ENCODE results near the gene NEURL3. TPM values are rescaled to one million over a fixed set of nuclear protein-coding genes. Genes with fewer than 3 reads are reported as not detected.

NEURL3 gene
- total and polyA plus RNA-seq, 4 donors = 0.24 to 2.1 (median 0.72) TPM

DNA sequence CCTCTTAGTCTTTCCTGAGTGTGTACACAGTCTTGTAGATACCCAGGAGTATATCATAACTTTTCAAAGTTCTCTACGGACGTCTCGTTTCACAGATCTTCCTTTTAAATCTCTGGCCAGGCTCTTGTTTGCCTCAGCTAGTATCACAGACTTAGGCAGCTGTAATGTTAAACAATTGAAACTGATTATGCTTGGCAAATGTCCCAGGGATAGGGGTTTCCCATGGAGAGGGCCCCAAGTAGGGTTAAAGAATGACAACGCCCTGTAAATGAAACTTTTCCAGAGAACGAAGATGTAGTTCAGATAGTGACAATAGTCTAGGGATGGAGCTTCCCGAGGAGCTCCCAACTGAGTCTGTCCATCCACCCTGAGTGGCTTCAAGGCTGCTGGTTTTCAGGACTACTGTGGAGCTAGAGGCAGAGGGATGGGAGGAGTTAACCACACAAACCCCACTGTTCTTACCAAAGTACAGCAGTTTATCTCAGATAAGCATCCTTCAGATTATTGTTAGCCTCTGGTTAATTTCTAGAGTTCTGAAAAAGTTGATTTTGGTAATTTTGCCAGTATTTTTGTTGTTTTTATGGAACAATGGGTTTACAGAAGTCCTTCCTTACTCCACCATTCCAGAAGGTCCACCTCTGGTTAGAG, 9.1 kb downstream of the NEURL3 start:
- DNase-seq (peak in 1 of 3 donors; percentile 48), ATAC-seq (ENCODE audit: insufficient read depth, low FRiP score) (no peak)
- 45 to 71% methylated on average over 6 of the region's 6 CpGs for WGBS, 2 donors
- peak overlapping the region in 1 of 2 donors; percentile 59 for H3K27ac ChIP-seq (ENCODE audit: low read depth in 1 of 2, low read length in 1 of 2)
- TF ChIP-seq, protein P1, sequence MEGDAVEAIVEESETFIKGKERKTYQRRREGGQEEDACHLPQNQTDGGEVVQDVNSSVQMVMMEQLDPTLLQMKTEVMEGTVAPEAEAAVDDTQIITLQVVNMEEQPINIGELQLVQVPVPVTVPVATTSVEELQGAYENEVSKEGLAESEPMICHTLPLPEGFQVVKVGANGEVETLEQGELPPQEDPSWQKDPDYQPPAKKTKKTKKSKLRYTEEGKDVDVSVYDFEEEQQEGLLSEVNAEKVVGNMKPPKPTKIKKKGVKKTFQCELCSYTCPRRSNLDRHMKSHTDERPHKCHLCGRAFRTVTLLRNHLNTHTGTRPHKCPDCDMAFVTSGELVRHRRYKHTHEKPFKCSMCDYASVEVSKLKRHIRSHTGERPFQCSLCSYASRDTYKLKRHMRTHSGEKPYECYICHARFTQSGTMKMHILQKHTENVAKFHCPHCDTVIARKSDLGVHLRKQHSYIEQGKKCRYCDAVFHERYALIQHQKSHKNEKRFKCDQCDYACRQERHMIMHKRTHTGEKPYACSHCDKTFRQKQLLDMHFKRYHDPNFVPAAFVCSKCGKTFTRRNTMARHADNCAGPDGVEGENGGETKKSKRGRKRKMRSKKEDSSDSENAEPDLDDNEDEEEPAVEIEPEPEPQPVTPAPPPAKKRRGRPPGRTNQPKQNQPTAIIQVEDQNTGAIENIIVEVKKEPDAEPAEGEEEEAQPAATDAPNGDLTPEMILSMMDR (IDR thresholded peaks at IDR 0.05; ENCODE audit: control extremely low read depth, extremely low read depth) = no peak
- no peaks in the 10 kb centered on the region for H3K4me1 ChIP-seq (ENCODE audit: control insufficient read depth in 5 of 5, insufficient read depth in 5 of 5, low read length in 5 of 5)
- H3K36me3 ChIP-seq (ENCODE audit: control insufficient read depth in 4 of 4, insufficient read depth in 4 of 4, low read length in 4 of 4) = no peaks in the 10 kb centered on the region
- peaks cover 0 to 26% (median 14%) of the 10 kb centered on the region in 3 donors for H3K27me3 ChIP-seq (ENCODE audit: control insufficient read depth in 3 of 3, insufficient read depth in 3 of 3, low read length in 2 of 3)
- H3K4me3 ChIP-seq = no peak overlapping the region
- H3K9ac ChIP-seq (ENCODE audit: insufficient read depth in 1 of 2, low read length in 2 of 2) = no peak overlapping the region
- peaks cover 0 to 5% (median 0%) of the 10 kb centered on the region in 4 donors for H3K9me3 ChIP-seq (ENCODE audit: control insufficient read depth in 4 of 4, insufficient read depth in 3 of 4, low read length in 3 of 4)

DNA sequence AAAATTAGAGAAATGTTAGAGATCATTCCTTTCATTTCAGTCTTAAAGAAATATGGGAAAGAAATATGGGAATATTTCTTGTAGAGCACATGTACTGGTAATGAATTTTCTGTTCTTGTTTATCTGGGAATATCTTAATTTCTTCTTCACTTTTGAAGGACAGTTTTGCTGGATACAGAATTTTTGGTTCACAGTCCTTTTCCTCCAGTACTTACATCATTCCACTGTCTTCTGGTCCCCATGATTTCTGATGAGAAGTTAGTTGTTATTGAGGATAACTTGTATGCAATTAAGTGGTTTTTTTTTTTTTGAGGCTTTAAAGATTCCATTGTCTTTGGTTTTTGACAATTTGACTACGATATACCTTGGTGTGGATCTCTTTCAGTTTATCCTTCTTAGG, 11.0 kb downstream of the NEURL3 start:
- Histone ChIP-seq H3K36me3 (ENCODE audit: control insufficient read depth in 4 of 4, insufficient read depth in 4 of 4, low read length in 4 of 4) (no peaks in the 10 kb centered on the region), H3K27ac (ENCODE audit: low read depth in 1 of 2, low read length in 1 of 2) (no peak overlapping the region), H3K9me3 (ENCODE audit: control insufficient read depth in 4 of 4, insufficient read depth in 3 of 4, low read length in 3 of 4) (peaks cover 0 to 3% (median 0%) of the 10 kb centered on the region in 4 donors), H3K4me3 (no peak overlapping the region), H3K9ac (ENCODE audit: insufficient read depth in 1 of 2, low read length in 2 of 2) (no peak overlapping the region), H3K4me1 (ENCODE audit: control insufficient read depth in 5 of 5, insufficient read depth in 5 of 5, low read length in 5 of 5) (no peaks in the 10 kb centered on the region), H3K27me3 (ENCODE audit: control insufficient read depth in 3 of 3, insufficient read depth in 3 of 3, low read length in 2 of 3) (peaks cover 0 to 6% (median 2%) of the 10 kb centered on the region in 3 donors)
- no peak for ATAC-seq (ENCODE audit: insufficient read depth, low FRiP score)
- TF ChIP-seq, protein P1 (IDR thresholded peaks at IDR 0.05; ENCODE audit: control extremely low read depth, extremely low read depth) = no peak
- 95 to 96% methylated on average over 1 of the region's 1 CpG for WGBS, 2 donors
- no peak for DNase-seq

DNA sequence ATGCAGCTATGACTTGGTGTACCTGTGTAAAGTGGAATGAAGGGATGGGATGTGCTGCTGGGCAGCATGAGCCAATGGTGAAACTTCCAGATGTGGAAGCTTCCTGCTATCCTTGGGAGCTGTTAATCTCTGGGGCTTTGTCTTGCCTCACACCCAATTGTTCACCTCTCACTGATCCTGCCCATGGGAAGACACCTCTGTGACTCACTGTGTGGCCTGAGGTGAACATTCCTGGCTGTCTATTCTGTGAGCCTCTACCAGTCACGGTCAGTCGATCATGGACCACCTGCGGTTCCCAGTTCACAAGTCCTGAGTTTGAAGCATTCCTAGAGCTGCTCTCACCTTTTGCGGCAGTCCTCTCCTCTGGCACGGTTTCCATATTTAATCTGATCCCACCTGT, 12.1 kb downstream of the NEURL3 start:
- no peak for ATAC-seq (ENCODE audit: insufficient read depth, low FRiP score)
- Histone ChIP-seq H3K27ac (ENCODE audit: low read depth in 1 of 2, low read length in 1 of 2) (no peak overlapping the region), H3K36me3 (ENCODE audit: control insufficient read depth in 4 of 4, insufficient read depth in 4 of 4, low read length in 4 of 4) (no peaks in the 10 kb centered on the region), H3K9ac (ENCODE audit: insufficient read depth in 1 of 2, low read length in 2 of 2) (no peak overlapping the region), H3K4me1 (ENCODE audit: control insufficient read depth in 5 of 5, insufficient read depth in 5 of 5, low read length in 5 of 5) (no peaks in the 10 kb centered on the region), H3K4me3 (no peak overlapping the region), H3K9me3 (ENCODE audit: control insufficient read depth in 4 of 4, insufficient read depth in 3 of 4, low read length in 3 of 4) (peaks cover 0 to 3% (median 0%) of the 10 kb centered on the region in 4 donors), H3K27me3 (ENCODE audit: control insufficient read depth in 3 of 3, insufficient read depth in 3 of 3, low read length in 2 of 3) (peaks cover 0 to 2% (median 0%) of the 10 kb centered on the region in 3 donors)
- TF ChIP-seq, protein P1 (IDR thresholded peaks at IDR 0.05; ENCODE audit: control extremely low read depth, extremely low read depth) = no peak
- 79 to 86% methylated on average over 5 of the region's 5 CpGs for WGBS, 2 donors
- no peak for DNase-seq

All from lung (tissue), 12 donors.